ENCODE results near the gene TADA2B. TPM values are rescaled to one million over a fixed set of nuclear protein-coding genes. Genes with fewer than 3 reads are reported as not detected.

TADA2B gene
- total and polyA plus RNA-seq, 2 donors = 8.8 to 15.2 TPM

GRCh38 chr4:7067126-7067451 is 23.9 kb downstream of the TADA2B start:
- H3K9me3 ChIP-seq (ENCODE audit: control insufficient read depth in 2 of 2, insufficient read depth in 1 of 2, low read length in 1 of 2) = no peaks in the 10 kb centered on the region
- DNase-seq (ENCODE audit: low read depth in 6 of 9, low spot score in 9 of 9) = no peak
- H3K27me3 ChIP-seq (ENCODE audit: control insufficient read depth in 2 of 2, insufficient read depth in 1 of 2, low read length in 1 of 2) = peaks cover 2 to 15% of the 10 kb centered on the region in 2 donors
- peaks cover 15 to 27% of the 10 kb centered on the region in 2 donors for H3K36me3 ChIP-seq (ENCODE audit: control insufficient read depth in 2 of 2, insufficient read depth in 2 of 2, low read length in 1 of 2)
- H3K4me3 ChIP-seq (ENCODE audit: low read length in 2 of 2) = peak overlapping the region; percentile 78 to 79
- H3K4me1 ChIP-seq (ENCODE audit: control insufficient read depth in 2 of 2, insufficient read depth in 2 of 2, low read length in 2 of 2) = peaks cover 16 to 22% of the 10 kb centered on the region in 2 donors
- 19% methylated on average over 13 of the region's 13 CpGs for WGBS
- H3K27ac ChIP-seq (ENCODE audit: low read depth in 1 of 2, low read length in 1 of 2) = no peak overlapping the region

GRCh38 chr4:7067452-7068278 is 24.5 kb downstream of the TADA2B start, which contains the start of gene GRPEL1:
Gene GRPEL1 (minus strand): TSS chr4:7068064. CDS start chr4:7068032, 32 bp downstream.
- H3K27ac ChIP-seq (ENCODE audit: low read depth in 1 of 2, low read length in 1 of 2) = peak within 1 kb of the TSS; percentile 89 to 93
- WGBS = under 1% methylated on average over 81 of the region's 81 CpGs
- peaks cover 16 to 22% of the 10 kb centered on the region in 2 donors for H3K4me1 ChIP-seq (ENCODE audit: control insufficient read depth in 2 of 2, insufficient read depth in 2 of 2, low read length in 2 of 2)
- H3K9me3 ChIP-seq (ENCODE audit: control insufficient read depth in 2 of 2, insufficient read depth in 1 of 2, low read length in 1 of 2) = no peaks in the 10 kb centered on the region
- peaks cover 2 to 19% of the 10 kb centered on the region in 2 donors for H3K27me3 ChIP-seq (ENCODE audit: control insufficient read depth in 2 of 2, insufficient read depth in 1 of 2, low read length in 1 of 2)
- DNase-seq (ENCODE audit: low read depth in 6 of 9, low spot score in 9 of 9) = peak; percentile 99 to 100 (median 100)
- H3K4me3 ChIP-seq (ENCODE audit: low read length in 2 of 2) = peak within 1 kb of the TSS; percentile 79 to 84
- peaks cover 13 to 24% of the 10 kb centered on the region in 2 donors for H3K36me3 ChIP-seq (ENCODE audit: control insufficient read depth in 2 of 2, insufficient read depth in 2 of 2, low read length in 1 of 2)

- WGBS = under 1% methylated on average over 50 of the region's 50 CpGs
- no peak for DNase-seq (ENCODE audit: low read depth in 6 of 9, low spot score in 9 of 9)
- H3K27ac ChIP-seq (ENCODE audit: low read depth in 1 of 2, low read length in 1 of 2) = peak overlapping the region; percentile 77 to 93
- peaks cover 2 to 23% of the 10 kb centered on the region in 2 donors for H3K27me3 ChIP-seq (ENCODE audit: control insufficient read depth in 2 of 2, insufficient read depth in 1 of 2, low read length in 1 of 2)
- H3K4me3 ChIP-seq (ENCODE audit: low read length in 2 of 2) = peak overlapping the region; percentile 79 to 84
- H3K36me3 ChIP-seq (ENCODE audit: control insufficient read depth in 2 of 2, insufficient read depth in 2 of 2, low read length in 1 of 2) = peaks cover 6 to 17% of the 10 kb centered on the region in 2 donors
- peaks cover 16 to 22% of the 10 kb centered on the region in 2 donors for H3K4me1 ChIP-seq (ENCODE audit: control insufficient read depth in 2 of 2, insufficient read depth in 2 of 2, low read length in 2 of 2)
- H3K9me3 ChIP-seq (ENCODE audit: control insufficient read depth in 2 of 2, insufficient read depth in 1 of 2, low read length in 1 of 2) = no peaks in the 10 kb centered on the region
Observed at GRCh38 chr4:7068279-7068842, 25.2 kb downstream of the TADA2B start.

GRCh38 chr4:7068883-7069282 is 25.7 kb downstream of the TADA2B start:
- WGBS = 12% methylated on average over 20 of the region's 20 CpGs
- no peak for DNase-seq (ENCODE audit: low read depth in 6 of 9, low spot score in 9 of 9)
- H3K4me1 ChIP-seq (ENCODE audit: control insufficient read depth in 2 of 2, insufficient read depth in 2 of 2, low read length in 2 of 2) = peaks cover 16 to 22% of the 10 kb centered on the region in 2 donors

GRCh38 chr4:7070729-7071511 is 27.7 kb downstream of the TADA2B start:
- H3K27ac ChIP-seq (ENCODE audit: low read depth in 1 of 2, low read length in 1 of 2) = no peak overlapping the region
- DNase-seq (ENCODE audit: low read depth in 6 of 9, low spot score in 9 of 9) = peak; percentile 64 to 88 (median 79)
- H3K4me1 ChIP-seq (ENCODE audit: control insufficient read depth in 2 of 2, insufficient read depth in 2 of 2, low read length in 2 of 2) = peaks cover 16 to 22% of the 10 kb centered on the region in 2 donors
- H3K9me3 ChIP-seq (ENCODE audit: control insufficient read depth in 2 of 2, insufficient read depth in 1 of 2, low read length in 1 of 2) = no peaks in the 10 kb centered on the region
- H3K36me3 ChIP-seq (ENCODE audit: control insufficient read depth in 2 of 2, insufficient read depth in 2 of 2, low read length in 1 of 2) = peaks cover 0 to 3% of the 10 kb centered on the region in 2 donors
- peaks cover 2 to 25% of the 10 kb centered on the region in 2 donors for H3K27me3 ChIP-seq (ENCODE audit: control insufficient read depth in 2 of 2, insufficient read depth in 1 of 2, low read length in 1 of 2)
- WGBS = 46% methylated on average over 23 of the region's 23 CpGs
- no peak overlapping the region for H3K4me3 ChIP-seq (ENCODE audit: low read length in 2 of 2)

More at GRCh38 chr4:7068883-7069282, 25.7 kb downstream of the TADA2B start:
- H3K4me3 ChIP-seq (ENCODE audit: low read length in 2 of 2) = peak overlapping the region; percentile 79 to 84
- peaks cover 2 to 25% of the 10 kb centered on the region in 2 donors for H3K27me3 ChIP-seq (ENCODE audit: control insufficient read depth in 2 of 2, insufficient read depth in 1 of 2, low read length in 1 of 2)
- peaks cover 2 to 12% of the 10 kb centered on the region in 2 donors for H3K36me3 ChIP-seq (ENCODE audit: control insufficient read depth in 2 of 2, insufficient read depth in 2 of 2, low read length in 1 of 2)
- H3K9me3 ChIP-seq (ENCODE audit: control insufficient read depth in 2 of 2, insufficient read depth in 1 of 2, low read length in 1 of 2) = no peaks in the 10 kb centered on the region
- peak overlapping the region in 1 of 2 donors; percentile 93 for H3K27ac ChIP-seq (ENCODE audit: low read depth in 1 of 2, low read length in 1 of 2)

GRCh38 chr4:7073059-7073458 is 29.9 kb downstream of the TADA2B start:
- Histone ChIP-seq H3K9me3 (ENCODE audit: control insufficient read depth in 2 of 2, insufficient read depth in 1 of 2, low read length in 1 of 2) (no peaks in the 10 kb centered on the region), H3K36me3 (ENCODE audit: control insufficient read depth in 2 of 2, insufficient read depth in 2 of 2, low read length in 1 of 2) (no peaks in the 10 kb centered on the region), H3K27ac (ENCODE audit: low read depth in 1 of 2, low read length in 1 of 2) (no peak overlapping the region), H3K4me3 (ENCODE audit: low read length in 2 of 2) (no peak overlapping the region), H3K4me1 (ENCODE audit: control insufficient read depth in 2 of 2, insufficient read depth in 2 of 2, low read length in 2 of 2) (peaks cover 7 to 11% of the 10 kb centered on the region in 2 donors), H3K27me3 (ENCODE audit: control insufficient read depth in 2 of 2, insufficient read depth in 1 of 2, low read length in 1 of 2) (peaks cover 2 to 32% of the 10 kb centered on the region in 2 donors)
- DNase-seq (ENCODE audit: low read depth in 6 of 9, low spot score in 9 of 9) = no peak
- 94% methylated on average over 14 of the region's 14 CpGs for WGBS

GRCh38 chr4:7073526-7074390 is 30.6 kb downstream of the TADA2B start:
- Histone ChIP-seq H3K27me3 (ENCODE audit: control insufficient read depth in 2 of 2, insufficient read depth in 1 of 2, low read length in 1 of 2) (peaks cover 2 to 31% of the 10 kb centered on the region in 2 donors), H3K27ac (ENCODE audit: low read depth in 1 of 2, low read length in 1 of 2) (no peak overlapping the region), H3K4me3 (ENCODE audit: low read length in 2 of 2) (no peak overlapping the region), H3K9me3 (ENCODE audit: control insufficient read depth in 2 of 2, insufficient read depth in 1 of 2, low read length in 1 of 2) (no peaks in the 10 kb centered on the region), H3K4me1 (ENCODE audit: control insufficient read depth in 2 of 2, insufficient read depth in 2 of 2, low read length in 2 of 2) (peaks cover 5 to 7% of the 10 kb centered on the region in 2 donors), H3K36me3 (ENCODE audit: control insufficient read depth in 2 of 2, insufficient read depth in 2 of 2, low read length in 1 of 2) (no peaks in the 10 kb centered on the region)
- WGBS = 82% methylated on average over 18 of the region's 18 CpGs
- DNase-seq (ENCODE audit: low read depth in 6 of 9, low spot score in 9 of 9) = peak in 4 of 9 donors; percentile 24 to 62 (median 36)

GRCh38 chr4:7074426-7074825 is 31.3 kb downstream of the TADA2B start:
- DNase-seq (ENCODE audit: low read depth in 6 of 9, low spot score in 9 of 9) = no peak
- Histone ChIP-seq H3K4me1 (ENCODE audit: control insufficient read depth in 2 of 2, insufficient read depth in 2 of 2, low read length in 2 of 2) (peaks cover 0 to 3% of the 10 kb centered on the region in 2 donors), H3K4me3 (ENCODE audit: low read length in 2 of 2) (no peak overlapping the region), H3K27me3 (ENCODE audit: control insufficient read depth in 2 of 2, insufficient read depth in 1 of 2, low read length in 1 of 2) (peaks cover 0 to 27% of the 10 kb centered on the region in 2 donors), H3K36me3 (ENCODE audit: control insufficient read depth in 2 of 2, insufficient read depth in 2 of 2, low read length in 1 of 2) (no peaks in the 10 kb centered on the region), H3K9me3 (ENCODE audit: control insufficient read depth in 2 of 2, insufficient read depth in 1 of 2, low read length in 1 of 2) (no peaks in the 10 kb centered on the region), H3K27ac (ENCODE audit: low read depth in 1 of 2, low read length in 1 of 2) (no peak overlapping the region)
- 81% methylated on average over 9 of the region's 9 CpGs for WGBS
